Ishikawa (cell line): Measurements from ENCODE around the gene NUP35.

Experiments used
- CEBPB ChIP-seq: IDR thresholded peaks from 2 replicates; pipeline ENCODE4 v1.6.1; 2012
- CREB1 ChIP-seq: IDR thresholded peaks from 2 replicates; pipeline ENCODE4 v1.6.1; 2012; ENCODE audit warnings: low read depth
- EGR1 ChIP-seq: IDR thresholded peaks from 2 replicates; pipeline ENCODE4 v1.6.1; 2012
- EP300 ChIP-seq: IDR thresholded peaks from 2 replicates; pipeline ENCODE4 v1.6.1; 2012; ENCODE audit warnings: borderline replicate concordance
- FOXM1 ChIP-seq: IDR thresholded peaks from 2 replicates; pipeline ENCODE4 v1.6.1; 2012; ENCODE audit warnings: low read depth, borderline replicate concordance
- NFIC ChIP-seq: IDR thresholded peaks from 2 replicates; pipeline ENCODE4 v1.6.1; 2012
- RAD21 ChIP-seq: IDR thresholded peaks from 2 replicates; pipeline ENCODE4 v1.6.1; 2012; ENCODE audit warnings: low read depth
- TAF1 ChIP-seq: IDR thresholded peaks from 2 replicates; pipeline ENCODE4 v1.6.1; 2012; ENCODE audit warnings: low read depth, mild to moderate bottlenecking
- TCF12 ChIP-seq: IDR thresholded peaks from 2 replicates; pipeline ENCODE4 v1.6.1; 2012; ENCODE audit warnings: low read depth
- TEAD4 ChIP-seq: IDR thresholded peaks from 2 replicates; pipeline ENCODE4 v1.6.1; 2012
- YY1 ChIP-seq: IDR thresholded peaks from 2 replicates; pipeline ENCODE4 v1.6.1; 2012; ENCODE audit warnings: low read depth
- ZBTB7A ChIP-seq: IDR thresholded peaks from 2 replicates; pipeline ENCODE4 v1.6.1; 2012; ENCODE audit warnings: low read depth
- TF ChIP-seq, protein P1 (sequence below): IDR thresholded peaks from 2 replicates; pipeline ENCODE4 v1.6.1; 2012
- TF ChIP-seq, protein P2 (sequence below): IDR thresholded peaks from 2 replicates; pipeline ENCODE4 v1.6.1; 2012
- TF ChIP-seq, protein P3 (sequence below): IDR thresholded peaks from 2 replicates; pipeline ENCODE4 v1.6.1; 2012; ENCODE audit warnings: low read depth, mild to moderate bottlenecking

Gene NUP35, protein sequence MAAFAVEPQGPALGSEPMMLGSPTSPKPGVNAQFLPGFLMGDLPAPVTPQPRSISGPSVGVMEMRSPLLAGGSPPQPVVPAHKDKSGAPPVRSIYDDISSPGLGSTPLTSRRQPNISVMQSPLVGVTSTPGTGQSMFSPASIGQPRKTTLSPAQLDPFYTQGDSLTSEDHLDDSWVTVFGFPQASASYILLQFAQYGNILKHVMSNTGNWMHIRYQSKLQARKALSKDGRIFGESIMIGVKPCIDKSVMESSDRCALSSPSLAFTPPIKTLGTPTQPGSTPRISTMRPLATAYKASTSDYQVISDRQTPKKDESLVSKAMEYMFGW

DNA sequence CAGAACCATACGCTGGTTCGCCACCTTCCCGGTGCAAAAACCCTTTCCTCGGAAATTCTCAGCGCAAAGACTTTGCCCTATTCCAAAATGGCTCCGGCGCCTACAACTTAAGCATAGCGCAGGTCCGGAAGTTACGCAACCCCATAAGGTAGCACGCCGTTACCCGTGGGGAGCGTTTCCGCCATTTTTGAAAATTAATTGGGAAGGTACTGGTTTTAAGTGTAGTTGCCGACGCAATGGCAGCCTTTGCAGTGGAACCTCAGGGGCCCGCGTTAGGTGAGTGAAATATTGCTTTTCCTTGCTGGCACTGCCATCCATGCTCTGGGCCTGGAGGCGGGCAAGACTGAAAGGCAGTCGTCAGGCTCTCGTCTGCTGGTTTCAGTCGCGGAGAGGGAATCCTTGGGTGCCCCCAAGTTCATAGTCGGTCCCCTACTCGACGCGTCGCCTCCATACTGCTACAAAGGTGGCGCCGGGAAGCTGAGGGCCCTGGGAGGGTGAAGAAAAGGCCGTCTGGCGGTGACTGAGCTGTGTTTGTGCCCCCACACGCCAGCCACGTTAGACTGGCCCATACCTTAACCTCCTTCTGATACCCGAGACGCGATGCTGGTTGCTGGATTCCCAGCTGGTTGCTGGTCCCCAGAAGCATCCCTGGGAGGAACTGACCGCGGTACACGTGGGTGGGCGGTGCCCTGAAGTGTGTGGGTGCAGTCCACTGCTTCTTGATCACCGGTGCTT lies at the start of gene NUP35:
Gene NUP35, plus strand, starts transcription at position 222 of the 735 bp plus-strand sequence. Its CDS starts 15 bp downstream, at position 237.
- TF ChIP-seq RAD21, result no peak
- peak; percentile 68 for TF ChIP-seq TCF12
- peak; percentile 99 for TF ChIP-seq YY1
- TF ChIP-seq, protein P1, sequence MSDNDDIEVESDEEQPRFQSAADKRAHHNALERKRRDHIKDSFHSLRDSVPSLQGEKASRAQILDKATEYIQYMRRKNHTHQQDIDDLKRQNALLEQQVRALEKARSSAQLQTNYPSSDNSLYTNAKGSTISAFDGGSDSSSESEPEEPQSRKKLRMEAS, result peak; percentile 95
- TF ChIP-seq TAF1, result peak; percentile 85
- TF ChIP-seq FOXM1, result peak; percentile 73; the same call in 1 of the 2 replicates
- TF ChIP-seq CEBPB, result peak; percentile 98
- no peak; the same call in 1 of the 2 replicates for TF ChIP-seq EP300
- TF ChIP-seq NFIC, result no peak; the same call in 1 of the 2 replicates
- TF ChIP-seq, protein P2, sequence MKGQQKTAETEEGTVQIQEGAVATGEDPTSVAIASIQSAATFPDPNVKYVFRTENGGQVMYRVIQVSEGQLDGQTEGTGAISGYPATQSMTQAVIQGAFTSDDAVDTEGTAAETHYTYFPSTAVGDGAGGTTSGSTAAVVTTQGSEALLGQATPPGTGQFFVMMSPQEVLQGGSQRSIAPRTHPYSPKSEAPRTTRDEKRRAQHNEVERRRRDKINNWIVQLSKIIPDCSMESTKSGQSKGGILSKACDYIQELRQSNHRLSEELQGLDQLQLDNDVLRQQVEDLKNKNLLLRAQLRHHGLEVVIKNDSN, result peak; percentile 81
- TF ChIP-seq, protein P3, sequence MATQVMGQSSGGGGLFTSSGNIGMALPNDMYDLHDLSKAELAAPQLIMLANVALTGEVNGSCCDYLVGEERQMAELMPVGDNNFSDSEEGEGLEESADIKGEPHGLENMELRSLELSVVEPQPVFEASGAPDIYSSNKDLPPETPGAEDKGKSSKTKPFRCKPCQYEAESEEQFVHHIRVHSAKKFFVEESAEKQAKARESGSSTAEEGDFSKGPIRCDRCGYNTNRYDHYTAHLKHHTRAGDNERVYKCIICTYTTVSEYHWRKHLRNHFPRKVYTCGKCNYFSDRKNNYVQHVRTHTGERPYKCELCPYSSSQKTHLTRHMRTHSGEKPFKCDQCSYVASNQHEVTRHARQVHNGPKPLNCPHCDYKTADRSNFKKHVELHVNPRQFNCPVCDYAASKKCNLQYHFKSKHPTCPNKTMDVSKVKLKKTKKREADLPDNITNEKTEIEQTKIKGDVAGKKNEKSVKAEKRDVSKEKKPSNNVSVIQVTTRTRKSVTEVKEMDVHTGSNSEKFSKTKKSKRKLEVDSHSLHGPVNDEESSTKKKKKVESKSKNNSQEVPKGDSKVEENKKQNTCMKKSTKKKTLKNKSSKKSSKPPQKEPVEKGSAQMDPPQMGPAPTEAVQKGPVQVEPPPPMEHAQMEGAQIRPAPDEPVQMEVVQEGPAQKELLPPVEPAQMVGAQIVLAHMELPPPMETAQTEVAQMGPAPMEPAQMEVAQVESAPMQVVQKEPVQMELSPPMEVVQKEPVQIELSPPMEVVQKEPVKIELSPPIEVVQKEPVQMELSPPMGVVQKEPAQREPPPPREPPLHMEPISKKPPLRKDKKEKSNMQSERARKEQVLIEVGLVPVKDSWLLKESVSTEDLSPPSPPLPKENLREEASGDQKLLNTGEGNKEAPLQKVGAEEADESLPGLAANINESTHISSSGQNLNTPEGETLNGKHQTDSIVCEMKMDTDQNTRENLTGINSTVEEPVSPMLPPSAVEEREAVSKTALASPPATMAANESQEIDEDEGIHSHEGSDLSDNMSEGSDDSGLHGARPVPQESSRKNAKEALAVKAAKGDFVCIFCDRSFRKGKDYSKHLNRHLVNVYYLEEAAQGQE, result 0 out of 2 replicates have a peak, but pooled peaks have one; percentile 43
- no peak for TF ChIP-seq ZBTB7A
- TF ChIP-seq TEAD4, result peak; percentile 36; the same call in 1 of the 2 replicates
- peak; percentile 75 for TF ChIP-seq EGR1
- peak; percentile 85 for TF ChIP-seq CREB1

DNA sequence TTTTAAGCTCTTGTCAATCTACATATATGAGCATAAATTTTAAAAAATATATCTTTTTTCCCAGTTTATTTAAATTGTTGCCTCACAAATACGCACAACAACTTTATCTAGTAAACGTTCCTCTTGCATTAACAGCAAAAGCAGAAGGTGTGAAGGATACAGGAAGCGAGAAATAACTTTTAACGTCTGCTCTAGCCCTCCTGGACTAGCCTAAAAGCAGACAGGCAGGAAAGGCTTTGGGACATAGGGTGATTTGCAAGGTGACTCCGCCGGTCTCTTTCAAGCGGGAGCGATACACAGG lies 46.1 kb upstream of the NUP35 start:
- TF ChIP-seq ZBTB7A, result no peak
- no peak for TF ChIP-seq NFIC
- TF ChIP-seq CREB1, result no peak
- no peak for TF ChIP-seq TCF12
- no peak for TF ChIP-seq FOXM1
- TF ChIP-seq CEBPB, result no peak
- TF ChIP-seq EGR1, result no peak
- TF ChIP-seq RAD21, result no peak
- TF ChIP-seq TAF1, result no peak
- TF ChIP-seq, protein P1, result no peak
- TF ChIP-seq TEAD4, result no peak
- no peak for TF ChIP-seq YY1
- TF ChIP-seq, protein P2, result no peak
- no peak for TF ChIP-seq EP300
- TF ChIP-seq, protein P3, result no peak

DNA sequence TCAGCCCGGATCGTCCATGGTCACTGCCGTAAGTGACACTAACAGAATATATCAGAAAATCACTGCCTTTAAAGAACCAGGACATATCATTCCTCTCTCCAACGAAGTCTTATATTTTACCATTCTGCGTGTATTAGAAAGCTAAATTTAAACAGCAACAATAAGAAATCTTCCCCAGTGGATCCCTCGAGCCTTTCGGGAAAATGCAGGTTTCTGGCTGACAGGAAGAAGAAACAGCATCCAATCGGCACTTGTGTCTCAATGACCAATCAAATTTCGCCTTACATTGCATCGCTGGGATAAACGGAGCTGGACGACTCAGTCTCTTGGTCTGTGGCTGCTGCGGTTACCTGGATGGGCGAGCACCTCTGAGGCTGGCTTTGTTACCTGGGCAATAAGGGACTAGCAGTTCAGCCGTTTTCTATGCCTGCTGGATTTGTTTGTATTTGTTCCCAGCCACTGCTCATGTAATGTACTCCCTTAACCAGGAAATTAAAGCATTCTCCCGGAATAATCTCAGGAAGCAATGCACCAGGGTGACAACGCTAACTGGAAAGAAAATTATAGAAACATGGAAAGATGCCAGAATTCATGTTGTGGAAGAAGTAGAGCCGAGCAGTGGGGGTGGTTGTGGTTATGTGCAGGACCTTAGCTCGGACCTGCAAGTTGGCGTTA lies 45.6 kb upstream of the NUP35 start, which contains the start of gene DUSP19:
Gene DUSP19, plus strand, starts transcription at position 284 of the 675 bp plus-strand sequence. Its CDS starts 187 bp downstream, at position 471.
- TF ChIP-seq CEBPB (no peak), TAF1 (peak; percentile 84), NFIC (peak; percentile 74), FOXM1 (no peak), ZBTB7A (no peak), TEAD4 (no peak), EGR1 (no peak), EP300 (no peak), TCF12 (0 out of 2 replicates have a peak, but pooled peaks have one; percentile 16)
- TF ChIP-seq, protein P1, result peak; percentile 61; the same call in 1 of the 2 replicates

DNA sequence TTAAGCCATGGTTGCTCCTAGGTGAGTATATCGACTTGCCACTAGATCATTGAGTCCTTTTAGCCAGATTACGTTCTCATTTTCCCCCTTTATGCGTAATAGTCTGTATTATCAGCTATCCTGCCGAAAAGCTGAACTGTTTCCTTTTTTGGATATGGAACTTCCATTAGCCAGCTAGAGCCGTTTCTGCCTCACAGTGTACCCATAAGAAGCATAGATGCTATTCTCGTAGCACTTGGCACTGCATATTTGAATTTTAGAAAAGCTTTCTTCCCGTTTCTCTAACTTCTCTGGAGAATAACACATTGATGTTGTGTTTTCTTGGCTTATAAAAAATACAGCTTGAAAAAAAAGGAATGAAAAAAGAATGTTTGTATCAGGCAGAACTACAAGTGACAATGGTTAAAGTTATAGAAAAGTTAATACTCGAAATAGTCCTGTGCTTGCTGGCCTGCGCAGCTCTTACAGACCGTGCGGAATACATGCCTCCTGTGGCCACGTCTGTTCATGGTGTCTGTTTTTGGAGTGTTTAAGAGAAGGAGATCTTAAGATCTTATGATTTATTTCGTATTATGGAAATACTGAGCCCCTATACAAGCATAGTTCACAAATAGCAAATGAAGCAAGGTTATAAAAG lies 45.0 kb upstream of the NUP35 start:
- TF ChIP-seq YY1, result no peak
- TF ChIP-seq, protein P2, result no peak
- no peak for TF ChIP-seq RAD21
- no peak for TF ChIP-seq EGR1
- no peak for TF ChIP-seq EP300
- TF ChIP-seq, protein P3, result no peak
- no peak for TF ChIP-seq TEAD4
- no peak for TF ChIP-seq TCF12
- TF ChIP-seq, protein P1, result no peak
- no peak for TF ChIP-seq NFIC
- no peak for TF ChIP-seq ZBTB7A
- TF ChIP-seq TAF1, result no peak
- TF ChIP-seq FOXM1, result no peak
- no peak for TF ChIP-seq CEBPB
- TF ChIP-seq CREB1, result no peak
